ENCODE measurements around the gene SWAP70.

The SWAP70 gene

DNA sequence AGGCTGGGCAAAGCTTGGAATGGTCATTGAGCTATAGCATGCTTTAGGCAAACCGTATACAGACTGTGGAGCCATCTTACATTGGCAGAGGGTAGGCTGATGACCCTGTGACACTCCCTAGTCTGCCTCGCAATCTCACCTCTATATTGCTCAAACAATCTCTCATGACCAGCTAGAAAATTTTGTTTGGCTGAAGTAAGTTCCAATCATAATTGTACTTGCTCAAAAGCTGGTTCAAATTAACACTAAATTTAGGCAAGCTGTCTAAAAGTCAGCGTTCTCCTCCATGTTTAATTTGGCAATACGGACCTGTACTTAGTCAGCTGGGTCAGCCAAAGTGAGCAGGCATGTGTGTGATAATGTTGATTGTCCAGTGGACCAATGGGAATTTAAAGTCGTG lies 133.0 kb downstream of the SWAP70 start:
- Histone ChIP-seq H3K27ac (ENCODE audit: low read depth, low read length) (no peak overlapping the region), H3K79me2 (ENCODE audit: insufficient read depth, low read length) (no peaks in the 10 kb centered on the region), H3K9me3 (ENCODE audit: insufficient read depth, low read length) (no peaks in the 10 kb centered on the region), H2AFZ (ENCODE audit: low read depth, low read length, severe bottlenecking) (no peak overlapping the region), H3K4me3 (ENCODE audit: insufficient read depth, low read length, poor library complexity, severe bottlenecking) (no peak overlapping the region), H3K4me2 (ENCODE audit: low read depth, low read length, poor library complexity, severe bottlenecking) (no peak overlapping the region), H4K20me1 (ENCODE audit: low read depth, low read length) (no peaks in the 10 kb centered on the region), H3K27me3 (ENCODE audit: low read length) (no peaks in the 10 kb centered on the region), H3K9ac (ENCODE audit: low read length) (no peak overlapping the region), H3K36me3 (ENCODE audit: low read length) (no peaks in the 10 kb centered on the region), H3K9me2 (replicated peaks; ENCODE audit: insufficient read depth, low read length) (no peaks in the 10 kb centered on the region), H3F3A (ENCODE audit: insufficient read depth) (no peaks in the 10 kb centered on the region)
- no peak for TF ChIP-seq EZH2phosphoT487 (conservative IDR thresholded peaks at IDR 0.05; ENCODE audit: low read length)
- TF ChIP-seq, protein P1, sequence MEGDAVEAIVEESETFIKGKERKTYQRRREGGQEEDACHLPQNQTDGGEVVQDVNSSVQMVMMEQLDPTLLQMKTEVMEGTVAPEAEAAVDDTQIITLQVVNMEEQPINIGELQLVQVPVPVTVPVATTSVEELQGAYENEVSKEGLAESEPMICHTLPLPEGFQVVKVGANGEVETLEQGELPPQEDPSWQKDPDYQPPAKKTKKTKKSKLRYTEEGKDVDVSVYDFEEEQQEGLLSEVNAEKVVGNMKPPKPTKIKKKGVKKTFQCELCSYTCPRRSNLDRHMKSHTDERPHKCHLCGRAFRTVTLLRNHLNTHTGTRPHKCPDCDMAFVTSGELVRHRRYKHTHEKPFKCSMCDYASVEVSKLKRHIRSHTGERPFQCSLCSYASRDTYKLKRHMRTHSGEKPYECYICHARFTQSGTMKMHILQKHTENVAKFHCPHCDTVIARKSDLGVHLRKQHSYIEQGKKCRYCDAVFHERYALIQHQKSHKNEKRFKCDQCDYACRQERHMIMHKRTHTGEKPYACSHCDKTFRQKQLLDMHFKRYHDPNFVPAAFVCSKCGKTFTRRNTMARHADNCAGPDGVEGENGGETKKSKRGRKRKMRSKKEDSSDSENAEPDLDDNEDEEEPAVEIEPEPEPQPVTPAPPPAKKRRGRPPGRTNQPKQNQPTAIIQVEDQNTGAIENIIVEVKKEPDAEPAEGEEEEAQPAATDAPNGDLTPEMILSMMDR (IDR thresholded peaks at IDR 0.05; ENCODE audit: insufficient read depth, low read length, poor library complexity, severe bottlenecking), result no peak

DNA sequence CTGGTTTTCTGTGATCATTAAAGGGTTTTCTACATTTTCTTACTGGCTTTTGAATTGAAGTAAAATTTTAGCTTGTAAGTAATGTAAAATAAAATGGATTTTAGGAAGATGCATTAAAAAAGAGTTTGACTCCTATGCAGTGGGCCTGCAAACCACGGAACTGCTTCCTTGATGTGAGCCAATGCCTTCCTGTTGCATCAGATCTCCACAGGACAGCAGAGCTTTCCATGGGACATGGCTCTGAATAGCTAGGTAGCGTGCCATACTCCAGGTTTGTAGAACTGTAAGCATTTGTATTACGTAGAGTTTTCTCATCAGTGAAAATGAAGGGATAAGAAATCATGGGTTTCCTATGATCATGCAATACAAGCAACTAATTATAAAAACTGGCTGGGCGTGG lies 133.4 kb downstream of the SWAP70 start:
- no peak overlapping the region for H2AFZ ChIP-seq (ENCODE audit: low read depth, low read length, severe bottlenecking)
- no peak overlapping the region for H3K4me3 ChIP-seq (ENCODE audit: insufficient read depth, low read length, poor library complexity, severe bottlenecking)
- no peak overlapping the region for H3K9ac ChIP-seq (ENCODE audit: low read length)
- H3K36me3 ChIP-seq (ENCODE audit: low read length), result no peaks in the 10 kb centered on the region
- no peaks in the 10 kb centered on the region for H3K27me3 ChIP-seq (ENCODE audit: low read length)
- TF ChIP-seq, protein P1 (IDR thresholded peaks at IDR 0.05; ENCODE audit: insufficient read depth, low read length, poor library complexity, severe bottlenecking), result no peak
- TF ChIP-seq EZH2phosphoT487 (conservative IDR thresholded peaks at IDR 0.05; ENCODE audit: low read length), result no peak
- no peaks in the 10 kb centered on the region for H4K20me1 ChIP-seq (ENCODE audit: low read depth, low read length)
- no peaks in the 10 kb centered on the region for H3F3A ChIP-seq (ENCODE audit: insufficient read depth)
- no peak overlapping the region for H3K4me2 ChIP-seq (ENCODE audit: low read depth, low read length, poor library complexity, severe bottlenecking)
- no peaks in the 10 kb centered on the region for H3K79me2 ChIP-seq (ENCODE audit: insufficient read depth, low read length)
- H3K9me3 ChIP-seq (ENCODE audit: insufficient read depth, low read length), result no peaks in the 10 kb centered on the region
- no peak overlapping the region for H3K27ac ChIP-seq (ENCODE audit: low read depth, low read length)
- H3K9me2 ChIP-seq (replicated peaks; ENCODE audit: insufficient read depth, low read length), result no peaks in the 10 kb centered on the region

DNA sequence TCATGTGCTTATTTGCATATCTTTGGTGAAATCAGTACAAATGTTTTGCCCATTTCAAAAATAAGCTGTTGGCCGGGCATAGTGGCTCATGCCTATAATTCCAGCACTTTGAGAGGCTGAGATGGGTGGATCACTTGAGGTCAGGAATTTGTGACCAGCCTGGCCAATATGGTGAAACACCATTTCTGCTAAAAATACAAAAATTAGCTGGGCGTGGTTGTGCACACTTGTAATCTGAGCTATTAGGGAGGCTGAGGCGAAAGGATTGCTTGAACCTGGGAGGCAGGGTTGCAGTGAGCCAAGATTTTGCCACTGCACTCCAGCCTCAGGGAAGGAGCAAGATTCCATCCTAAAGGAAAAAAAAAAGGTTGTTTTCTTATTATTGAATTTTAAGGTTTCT lies 136.0 kb downstream of the SWAP70 start:
- H3K36me3 ChIP-seq (ENCODE audit: low read length), result no peaks in the 10 kb centered on the region
- H2AFZ ChIP-seq (ENCODE audit: low read depth, low read length, severe bottlenecking), result no peak overlapping the region
- H3K4me2 ChIP-seq (ENCODE audit: low read depth, low read length, poor library complexity, severe bottlenecking), result no peak overlapping the region
- no peak for TF ChIP-seq EZH2phosphoT487 (conservative IDR thresholded peaks at IDR 0.05; ENCODE audit: low read length)
- TF ChIP-seq, protein P1 (IDR thresholded peaks at IDR 0.05; ENCODE audit: insufficient read depth, low read length, poor library complexity, severe bottlenecking), result no peak
- no peaks in the 10 kb centered on the region for H3K9me2 ChIP-seq (replicated peaks; ENCODE audit: insufficient read depth, low read length)
- H3K79me2 ChIP-seq (ENCODE audit: insufficient read depth, low read length), result no peaks in the 10 kb centered on the region
- H3K9me3 ChIP-seq (ENCODE audit: insufficient read depth, low read length), result no peaks in the 10 kb centered on the region
- H3K4me3 ChIP-seq (ENCODE audit: insufficient read depth, low read length, poor library complexity, severe bottlenecking), result no peak overlapping the region
- no peaks in the 10 kb centered on the region for H4K20me1 ChIP-seq (ENCODE audit: low read depth, low read length)
- H3K27ac ChIP-seq (ENCODE audit: low read depth, low read length), result no peak overlapping the region
- H3K9ac ChIP-seq (ENCODE audit: low read length), result no peak overlapping the region
- H3F3A ChIP-seq (ENCODE audit: insufficient read depth), result peaks cover 7% of the 10 kb centered on the region; the same call in 1 of the 2 replicates
- H3K27me3 ChIP-seq (ENCODE audit: low read length), result no peaks in the 10 kb centered on the region
